EH (cell line): ENCODE measurements around the gene MYL7.
"Not testable (repeated sequence)": the region's sequence is repeated elsewhere in the genome, so short reads cannot be mapped to it uniquely, and the experiment has no call there.

Source experiments
- DNase-seq: peaks from one replicate; pipeline ENCODE4 v3.0.0-alpha.2; 2015; ENCODE audit warnings: low read depth

MYL7 gene, protein sequence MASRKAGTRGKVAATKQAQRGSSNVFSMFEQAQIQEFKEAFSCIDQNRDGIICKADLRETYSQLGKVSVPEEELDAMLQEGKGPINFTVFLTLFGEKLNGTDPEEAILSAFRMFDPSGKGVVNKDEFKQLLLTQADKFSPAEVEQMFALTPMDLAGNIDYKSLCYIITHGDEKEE

DNA sequence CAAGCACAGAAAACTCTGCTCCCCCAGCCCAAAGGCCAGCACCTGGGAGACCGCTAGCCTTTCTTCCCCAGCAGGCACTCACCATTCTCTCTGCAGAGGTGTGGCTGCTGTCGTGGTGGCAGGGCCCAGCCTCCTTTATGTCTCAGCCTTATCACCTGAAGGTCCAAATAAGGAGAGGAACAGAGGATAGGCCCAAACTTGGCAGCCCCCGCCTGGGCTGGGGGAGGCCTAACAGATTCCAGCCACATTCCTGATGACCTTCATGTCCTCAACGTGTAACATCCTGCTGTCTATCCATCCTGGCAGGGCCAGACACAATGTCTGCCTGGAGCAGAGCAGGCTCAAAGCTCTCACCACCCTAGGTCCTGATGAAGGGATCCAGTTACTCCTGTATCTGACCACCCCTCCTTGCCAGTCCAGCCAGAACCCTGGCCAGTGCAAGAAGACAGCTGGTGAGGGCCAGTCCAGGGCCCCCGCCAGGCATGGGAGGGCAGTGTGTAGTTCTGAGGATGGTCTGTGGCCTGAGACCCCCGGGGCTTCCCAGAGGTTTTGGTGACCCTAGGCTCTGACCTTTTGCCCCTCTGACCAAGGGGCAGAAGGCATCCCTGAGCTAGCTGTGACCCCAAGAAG lies at the start of gene MYL7:
Gene MYL7, minus strand, starts transcription at position 112 of the 630 bp plus-strand sequence. Its CDS starts 27 bp downstream, at position 85.
- DNase-seq: no peak

DNA sequence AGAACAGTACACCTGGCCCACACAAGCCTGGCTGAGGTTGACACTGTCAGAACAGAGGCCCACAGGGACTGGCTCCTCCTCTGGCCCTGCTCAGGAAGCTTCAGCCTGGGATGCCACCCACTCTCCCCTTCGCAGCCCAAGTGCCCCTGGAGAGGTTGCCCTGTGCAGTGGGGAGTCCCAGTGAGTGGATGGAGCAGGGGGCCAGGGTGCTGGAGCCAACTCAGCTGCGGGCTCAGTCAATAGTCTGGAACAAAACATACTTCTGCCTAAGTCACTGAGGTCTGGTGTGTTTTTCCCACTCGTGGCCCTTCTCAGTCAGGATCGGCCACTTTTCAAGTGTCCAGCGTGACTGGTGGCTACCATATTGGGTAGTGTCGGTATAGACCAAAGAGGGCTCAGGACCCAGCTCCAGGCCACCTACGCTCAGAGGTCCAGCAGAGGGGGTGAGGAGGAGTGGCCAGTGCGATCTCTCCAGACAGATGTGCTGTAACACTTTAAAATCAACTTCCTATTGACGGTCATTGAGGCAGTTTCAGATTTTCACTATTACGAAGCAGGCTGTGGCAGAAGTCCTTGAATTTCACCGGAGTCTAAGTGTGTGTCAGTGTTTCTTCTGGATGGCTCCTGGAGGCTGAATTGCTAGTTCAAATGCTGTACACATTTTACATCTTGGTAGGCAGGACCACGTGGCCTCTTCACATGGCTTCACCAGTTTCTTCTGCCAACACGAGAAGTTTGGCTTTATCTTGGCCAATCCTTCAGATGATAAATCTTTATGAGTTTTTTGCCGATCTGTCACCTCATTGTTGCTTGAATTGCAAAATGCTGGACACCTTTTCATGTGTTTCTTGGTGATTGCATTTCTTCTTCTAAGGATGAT lies 49.1 kb upstream of the MYL7 start:
- no peak for DNase-seq

DNA sequence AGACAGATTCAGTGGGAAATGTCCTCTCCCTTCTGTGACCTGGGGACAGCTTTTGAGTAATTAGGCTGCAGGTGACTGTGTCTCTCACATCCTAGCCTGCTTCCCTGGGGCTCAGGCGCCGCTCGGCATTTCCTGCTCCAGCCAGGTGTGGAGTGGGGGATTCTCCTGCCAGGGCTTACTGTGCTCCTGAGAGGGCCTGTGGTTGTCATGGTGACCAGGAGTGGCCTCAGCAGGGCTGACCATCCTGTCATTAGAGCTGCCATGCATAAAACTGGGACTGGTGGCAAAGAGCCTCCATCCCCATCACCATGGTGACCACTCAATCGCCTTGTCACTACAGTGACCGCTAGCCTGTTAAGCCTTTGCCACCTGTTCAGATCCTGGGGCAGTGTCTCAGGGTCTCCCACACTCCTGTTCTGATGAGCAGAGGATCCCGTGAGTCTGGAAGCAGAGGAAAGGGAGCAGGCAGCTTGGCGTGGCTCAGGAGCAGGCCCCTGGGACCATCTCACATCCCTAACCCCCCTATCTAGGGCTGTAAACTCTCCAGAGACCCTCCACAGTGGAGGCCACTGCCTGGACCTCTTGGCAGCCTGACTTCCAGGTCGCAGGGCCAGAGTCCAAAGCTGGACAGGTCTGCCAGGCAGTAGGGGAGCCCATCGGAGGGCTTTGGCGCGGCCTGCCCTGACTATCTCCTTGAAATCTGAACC lies 48.3 kb upstream of the MYL7 start, which contains the start of gene GCK:
Gene GCK, minus strand, starts transcription at position 154 of the 707 bp plus-strand sequence. CDS start 486 bp downstream, outside the sequence.
- DNase-seq: no peak

DNA sequence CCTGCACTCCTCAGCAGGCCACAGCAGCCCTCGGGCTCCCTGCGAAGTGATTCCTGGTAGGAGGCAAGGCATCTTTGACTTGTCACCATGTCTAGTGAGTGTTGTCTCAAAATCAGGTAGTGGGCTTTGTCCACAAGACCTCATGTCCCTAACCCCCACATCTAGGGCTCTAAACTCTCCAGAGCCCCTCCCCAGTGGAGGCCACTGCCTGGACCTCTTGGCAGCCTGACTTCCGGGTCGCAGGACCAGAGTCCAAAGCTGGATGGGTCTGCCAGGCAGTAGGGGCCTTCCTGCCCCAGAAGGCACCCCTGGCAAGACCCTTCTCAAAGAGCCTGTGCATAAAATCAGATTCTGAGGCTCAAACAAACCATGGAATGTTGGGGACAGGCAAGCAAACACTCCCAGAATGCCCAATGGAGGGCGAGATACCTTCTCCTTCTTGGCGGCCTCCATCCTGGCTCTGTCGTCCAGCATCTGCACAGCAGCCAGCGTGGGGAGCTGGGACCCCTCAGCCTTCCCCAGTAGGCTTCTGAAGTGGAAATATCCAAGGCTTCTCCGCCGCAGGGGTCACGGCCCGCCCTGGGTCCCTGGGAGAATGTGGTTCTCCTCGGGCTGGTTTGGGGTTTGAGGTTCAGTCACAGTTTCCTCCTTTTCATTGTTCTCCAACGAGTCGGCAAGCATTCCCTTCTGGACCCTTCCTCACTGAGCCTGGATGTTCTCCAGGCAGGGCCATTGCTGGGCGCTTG lies 47.5 kb upstream of the MYL7 start:
- no peak for DNase-seq

DNA sequence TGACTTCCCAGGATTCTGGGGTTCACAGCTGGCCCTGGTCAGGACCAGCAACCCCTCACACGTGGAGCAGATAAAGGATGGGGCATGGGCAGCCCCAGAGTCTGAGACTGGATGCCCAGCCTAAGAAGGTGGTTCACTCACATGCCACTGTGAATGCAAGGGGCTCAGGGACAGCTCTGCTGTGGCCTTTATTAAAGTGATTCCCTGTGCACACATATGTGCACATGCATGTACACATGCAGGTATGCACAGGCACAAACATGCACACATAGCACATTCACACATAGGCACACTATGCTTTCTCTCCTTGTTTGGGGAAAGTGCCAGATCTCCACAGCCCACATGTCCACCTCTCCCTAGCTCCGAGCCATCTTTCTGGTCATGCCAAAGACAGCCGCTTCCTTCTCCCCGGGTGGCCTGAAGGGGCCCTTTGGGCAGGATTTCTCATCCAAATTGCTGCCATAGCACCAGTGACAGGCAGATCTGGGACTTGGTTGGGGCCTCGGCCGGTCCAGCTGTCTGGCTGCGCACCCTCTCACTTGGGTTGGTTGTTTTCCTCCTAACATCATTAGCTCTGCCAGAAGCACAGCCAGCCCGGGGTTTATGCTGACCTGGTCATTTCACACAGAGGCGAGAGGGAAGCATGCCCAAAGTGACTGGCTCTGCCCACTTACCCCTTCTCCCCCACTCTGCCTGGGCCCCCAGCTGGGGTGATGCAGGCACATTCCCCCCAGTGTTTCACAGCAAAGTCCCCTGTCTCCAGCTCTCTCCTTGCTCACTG lies 46.7 kb upstream of the MYL7 start:
- DNase-seq: no peak

DNA sequence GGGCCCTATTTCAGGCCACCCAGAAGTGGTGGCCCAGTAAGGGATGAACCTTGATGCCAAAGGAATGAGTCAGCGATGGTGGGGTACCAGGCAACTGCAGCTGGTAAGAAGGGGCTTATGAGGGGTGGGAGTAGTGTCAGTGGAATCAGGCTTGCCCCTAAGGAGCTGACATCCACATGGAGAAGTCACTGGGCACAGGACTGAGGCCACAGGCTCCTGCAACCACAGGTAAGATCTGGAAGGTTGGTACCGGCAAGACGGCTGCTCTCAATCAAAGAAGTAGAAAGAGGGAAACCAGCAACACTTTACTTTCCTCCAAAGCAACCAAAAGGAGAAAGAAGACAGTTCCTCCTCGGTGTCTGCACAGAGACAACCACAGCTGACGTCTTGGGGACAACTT lies 45.6 kb upstream of the MYL7 start:
- DNase-seq: no peak

DNA sequence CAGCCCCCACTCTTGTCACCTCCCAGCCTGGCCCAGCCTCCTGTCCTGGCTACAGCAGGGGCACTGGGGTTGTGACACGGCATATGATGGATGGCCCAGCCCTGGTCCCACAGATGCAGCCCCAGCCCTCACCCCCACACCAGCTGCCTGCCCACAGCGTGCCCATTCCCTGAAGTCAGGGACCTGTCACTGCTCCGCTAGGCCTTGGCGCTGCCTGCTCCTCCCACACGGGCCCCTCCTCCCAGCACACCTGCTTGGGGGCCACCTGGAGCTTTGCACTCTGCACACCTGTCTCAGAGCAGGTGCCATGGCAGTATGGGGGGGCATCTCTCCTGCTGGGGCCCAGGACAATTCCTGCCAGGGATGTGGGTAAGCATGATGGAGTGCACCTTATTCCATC lies 44.6 kb upstream of the MYL7 start:
- no peak for DNase-seq

DNA sequence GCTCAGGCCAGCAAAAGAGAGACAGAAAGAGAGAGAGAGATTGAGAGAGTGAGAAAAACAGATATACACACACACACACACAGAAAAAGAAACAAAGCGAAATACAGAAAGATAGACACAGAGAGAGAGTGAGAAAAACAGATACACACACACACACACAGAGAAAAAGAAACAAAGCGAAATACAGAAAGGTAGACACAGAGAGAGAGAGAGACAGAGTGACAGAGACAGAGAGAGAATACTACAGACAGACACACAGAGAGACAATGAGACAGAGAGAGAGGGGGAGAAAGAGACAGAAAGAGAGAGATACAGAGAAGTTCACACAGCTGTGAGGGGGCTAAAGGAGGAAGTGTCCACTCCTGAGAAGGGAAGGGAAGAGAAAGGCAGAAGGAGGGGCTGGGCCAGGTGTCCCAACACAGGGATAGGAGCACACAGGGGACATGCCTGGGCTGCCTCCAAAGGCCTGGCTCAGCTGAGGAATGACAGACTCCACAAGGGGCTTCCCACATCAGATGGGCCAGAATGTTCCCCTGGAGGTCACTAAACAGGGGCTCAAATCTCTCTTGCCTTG lies 43.8 kb upstream of the MYL7 start:
- DNase-seq: no peak

DNA sequence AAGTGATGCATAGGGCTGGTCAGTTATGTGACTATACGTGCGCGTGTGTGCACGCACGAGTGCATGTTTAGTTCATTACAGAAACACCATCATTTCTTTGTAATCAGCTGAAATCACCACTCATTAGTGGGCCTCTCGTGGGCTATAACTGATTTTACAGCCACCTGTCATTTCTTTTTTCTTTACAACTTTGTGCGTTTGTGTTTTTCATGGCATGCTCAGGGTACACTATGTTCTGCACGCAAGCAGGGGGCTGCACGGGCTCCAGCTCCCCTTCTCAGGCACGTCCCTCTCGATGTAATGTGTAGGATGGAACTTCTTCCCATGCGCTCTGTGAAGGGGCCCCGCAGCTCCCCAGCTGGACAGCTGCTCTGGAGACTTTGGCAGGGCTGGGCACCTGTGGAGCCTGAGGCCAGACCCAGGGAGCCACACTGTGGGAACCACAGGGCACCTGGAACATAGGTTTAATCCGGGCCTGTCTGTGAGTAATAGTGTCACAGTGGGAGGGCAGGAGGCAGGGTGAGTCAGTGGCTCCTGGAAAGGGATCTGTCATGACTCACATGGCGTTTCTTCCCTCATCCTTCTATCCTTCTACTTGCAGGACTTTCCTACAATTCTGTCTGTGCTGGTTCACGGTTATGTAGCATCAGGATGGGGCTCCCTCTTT lies 43.2 kb upstream of the MYL7 start:
- peak; percentile 87 for DNase-seq

DNA sequence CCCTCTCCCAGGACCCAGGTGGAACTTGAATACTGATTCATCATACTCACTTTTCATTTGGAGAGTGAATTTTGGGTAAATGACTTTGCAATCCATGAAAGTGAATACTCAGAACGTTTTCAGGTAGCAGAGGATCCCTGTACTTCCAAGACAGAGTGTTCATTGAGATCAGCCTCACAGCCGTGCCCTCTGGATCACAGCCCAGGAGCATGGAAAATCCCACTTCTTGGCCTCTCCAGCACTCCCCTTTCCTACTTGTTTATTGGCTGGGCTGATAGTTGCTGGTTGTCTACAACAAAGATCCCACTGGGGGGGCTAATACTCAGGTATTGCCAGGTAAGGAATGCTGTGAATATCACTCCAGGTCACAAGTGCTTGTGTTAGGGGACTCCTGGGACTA lies 42.3 kb upstream of the MYL7 start:
- DNase-seq: no peak

DNA sequence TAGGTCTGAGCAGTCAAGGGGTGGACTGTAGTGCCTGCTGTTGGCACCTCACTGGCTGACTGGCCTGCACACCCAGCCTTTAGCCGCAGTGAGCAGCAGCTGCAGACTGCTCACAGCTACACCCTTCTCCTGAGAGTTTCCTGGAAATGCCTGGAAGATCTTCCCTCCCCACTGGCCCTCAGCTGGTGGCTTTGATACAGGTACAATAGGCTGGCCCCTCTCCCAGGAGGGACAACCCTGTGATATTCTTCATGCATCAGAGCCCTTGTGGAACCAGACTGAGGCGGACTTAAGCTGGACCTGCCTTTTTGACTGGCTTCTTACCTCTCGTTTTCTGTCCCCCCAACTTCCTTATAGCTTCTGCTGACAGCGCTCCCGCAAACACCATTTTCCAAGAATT lies 41.7 kb upstream of the MYL7 start:
- DNase-seq: no peak

DNA sequence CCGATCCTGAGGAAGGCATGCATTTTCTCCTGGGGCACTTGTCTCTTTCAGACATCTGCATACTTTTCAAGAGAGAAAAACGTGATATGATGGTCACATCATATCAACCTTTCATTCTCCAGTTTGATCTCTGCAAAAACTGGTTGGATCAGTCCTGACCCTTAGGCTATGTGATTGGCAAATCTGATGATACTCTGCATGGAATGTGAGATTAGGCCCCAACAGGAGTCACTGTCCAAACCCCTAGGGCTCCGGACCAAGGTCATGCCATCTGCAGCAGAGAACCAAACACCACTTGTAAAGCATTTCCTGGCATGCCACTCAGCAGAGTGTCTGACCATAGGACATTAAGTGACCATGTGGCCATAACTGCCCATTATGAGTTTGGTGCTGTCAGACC lies 39.5 kb upstream of the MYL7 start:
- DNase-seq: no peak

DNA sequence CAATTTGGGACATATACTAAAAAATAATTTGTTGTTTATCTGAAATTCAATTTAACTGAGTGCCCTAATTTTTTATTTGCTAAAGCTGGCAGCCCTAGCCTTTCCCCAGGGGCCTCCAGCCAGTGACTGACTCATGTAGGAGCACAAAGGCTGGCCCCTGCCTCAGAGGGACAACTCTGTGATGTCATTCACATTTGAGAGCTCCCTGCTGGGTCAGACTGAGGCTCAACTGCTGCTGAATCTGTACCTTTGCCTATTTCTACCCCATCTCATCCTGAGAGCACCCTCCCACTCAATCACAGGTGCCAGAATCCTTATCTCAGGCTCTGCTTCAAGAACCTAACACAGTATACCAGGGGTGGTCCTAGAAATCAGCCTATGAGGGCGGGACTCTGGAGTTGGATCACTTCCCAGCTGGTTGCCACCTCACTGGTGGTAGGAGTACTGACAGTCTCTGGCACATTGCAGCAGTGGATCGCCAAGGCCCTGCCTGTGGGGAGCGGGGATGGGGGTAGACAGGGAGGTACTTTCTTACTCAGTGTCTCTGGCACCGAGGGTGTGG lies 36.5 kb upstream of the MYL7 start:
- peak; percentile 48 for DNase-seq

DNA sequence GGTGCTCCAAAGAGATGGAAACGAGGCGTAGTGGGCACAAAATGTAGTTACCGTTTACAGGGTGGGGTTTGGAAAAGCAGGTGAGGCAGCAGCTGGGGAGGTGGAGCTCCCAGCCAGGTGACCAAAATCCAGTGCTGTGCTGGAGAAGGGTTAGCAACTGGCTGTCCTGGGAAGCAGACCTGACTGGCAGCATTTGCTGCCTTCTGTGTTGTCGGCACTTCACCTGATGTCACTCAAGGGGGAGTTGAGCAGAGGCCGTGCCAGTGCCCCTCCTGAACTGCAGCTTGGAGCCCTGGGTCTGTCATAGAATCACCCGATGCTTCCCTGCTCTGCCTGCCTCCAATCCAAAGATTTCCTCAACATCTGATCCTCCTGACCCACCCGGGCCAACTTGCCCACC lies 35.4 kb upstream of the MYL7 start:
- no peak for DNase-seq

DNA sequence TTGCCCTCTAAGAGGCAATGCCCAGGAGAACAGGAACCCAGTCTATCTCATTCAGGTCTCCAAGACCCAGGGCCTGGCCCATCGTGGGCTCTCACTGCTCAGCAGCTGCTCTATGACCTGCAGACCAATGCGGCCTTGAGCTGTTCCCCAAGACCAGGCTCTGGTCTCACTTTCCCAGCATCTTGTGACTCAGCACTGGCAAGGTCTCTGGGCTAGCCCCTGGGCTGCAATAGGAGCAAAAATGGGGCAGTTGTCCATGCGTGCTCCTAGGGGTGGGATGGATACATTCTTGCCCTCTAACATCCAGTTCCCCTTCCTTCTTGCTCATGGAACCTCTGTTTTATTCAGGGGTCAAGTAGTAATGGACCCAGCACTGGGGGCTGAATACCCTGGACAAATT lies 34.6 kb upstream of the MYL7 start:
- DNase-seq: no peak

DNA sequence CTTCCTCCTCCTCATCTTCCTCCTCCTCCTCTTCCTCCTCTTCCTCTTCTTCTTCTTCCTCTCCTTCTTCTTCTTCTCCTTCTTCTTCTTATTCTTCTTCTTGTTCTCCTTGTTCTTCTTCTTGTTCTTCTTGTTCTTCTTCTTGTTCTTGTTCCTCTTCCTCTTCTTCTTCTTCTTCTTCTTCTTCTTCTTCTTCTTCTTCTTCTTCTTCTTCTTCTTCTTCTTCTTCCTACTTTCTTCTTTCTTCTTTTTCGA lies 33.5 kb upstream of the MYL7 start:
- DNase-seq: not testable (repeated sequence)

DNA sequence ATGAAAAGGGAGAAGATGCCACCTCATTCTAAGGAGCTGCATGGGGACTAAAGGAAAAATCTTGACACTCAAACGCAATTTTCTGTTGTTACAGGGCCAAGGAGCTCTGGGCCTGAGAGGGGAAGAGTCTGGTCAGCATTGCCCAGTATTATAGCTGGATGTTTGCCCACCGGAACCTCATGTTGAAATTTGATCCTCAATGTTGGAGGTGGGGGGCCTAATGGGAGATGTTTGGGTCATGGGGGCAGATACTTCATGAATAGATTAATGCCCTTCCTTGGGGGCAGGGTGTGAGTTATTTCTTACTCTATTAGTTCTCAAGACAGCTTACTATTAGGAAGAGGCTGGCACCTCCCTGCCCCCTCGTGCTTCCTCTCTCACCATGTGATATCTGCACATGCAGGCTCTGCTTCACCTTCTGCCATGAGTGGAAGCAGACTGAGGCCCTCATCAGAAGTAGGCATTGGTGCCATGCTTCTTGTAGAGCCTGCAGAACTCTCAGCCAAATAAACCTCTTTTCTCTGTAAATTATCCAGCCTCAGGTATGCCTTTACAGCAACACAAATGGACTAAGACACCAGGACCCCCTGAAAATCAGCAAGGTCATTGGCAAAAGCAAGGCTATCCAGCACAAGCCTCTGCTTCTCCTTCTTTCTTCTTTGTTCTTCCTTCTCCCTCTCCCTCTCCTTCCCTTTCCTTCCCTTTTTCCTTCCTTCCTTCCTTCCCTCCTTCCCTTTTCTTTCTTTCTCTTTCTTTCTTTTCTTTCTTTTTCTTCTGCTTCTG lies 33.0 kb upstream of the MYL7 start:
- DNase-seq: no peak

DNA sequence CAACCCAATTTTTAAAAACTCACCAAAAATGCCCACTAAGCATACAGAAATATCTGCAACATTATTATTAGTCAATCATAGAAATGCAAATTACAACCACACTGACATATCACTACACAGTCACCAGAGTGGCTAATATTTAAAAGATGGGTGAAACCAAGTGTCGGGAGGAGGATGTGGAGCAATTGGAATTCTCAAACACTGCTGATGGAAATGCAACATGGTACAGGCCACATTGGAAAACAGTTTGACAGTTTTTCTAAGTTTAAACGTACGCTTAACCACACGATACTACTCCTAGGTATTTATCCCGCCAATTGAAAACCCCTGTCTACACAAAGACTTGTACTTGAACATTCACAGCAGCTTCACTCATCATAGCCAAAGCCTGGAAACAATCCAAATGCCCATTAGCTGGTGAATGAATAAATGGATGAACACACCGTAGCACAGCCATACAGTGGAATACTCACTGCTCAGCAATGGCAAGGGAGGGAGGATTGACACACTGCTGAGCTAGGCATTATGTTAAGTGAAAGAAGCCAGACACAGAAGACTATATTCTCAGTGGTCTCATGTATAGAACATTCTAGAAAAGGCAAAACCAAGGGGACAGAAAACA lies 31.8 kb upstream of the MYL7 start:
- DNase-seq: no peak

DNA sequence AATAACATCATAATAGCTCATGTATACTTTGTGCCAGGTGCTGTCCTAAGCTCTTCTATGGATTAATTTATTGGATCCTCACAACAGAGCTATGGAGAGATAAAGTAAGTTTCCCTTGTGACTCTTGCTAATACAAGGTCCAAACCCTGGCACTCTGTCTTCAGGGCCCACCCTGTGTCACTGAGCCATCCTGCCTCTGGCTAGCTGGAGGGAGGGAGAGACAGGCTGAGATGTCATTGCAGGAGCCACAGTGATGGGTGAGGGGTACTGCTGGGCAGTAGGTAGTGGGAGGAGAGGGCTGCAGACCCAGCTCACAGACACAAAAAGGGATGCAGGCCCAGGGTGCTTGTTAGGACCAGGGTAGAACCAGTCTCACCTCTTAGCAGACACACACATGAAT lies 31.2 kb upstream of the MYL7 start:
- DNase-seq: no peak
